AG09319 (cell line): ENCODE measurements around the gene ZNF280C.
"Not testable (repeated sequence)": the region's sequence is repeated elsewhere in the genome, so short reads cannot be mapped to it uniquely, and the experiment has no call there.

Experiments
- DNase-seq: peaks from one replicate; pipeline ENCODE4 v3.0.0-alpha.2; 2010; ENCODE audit warnings: low read depth; ENCODE audit errors: extremely low read depth
- TF ChIP-seq, protein P1 (sequence below): IDR thresholded peaks from 2 replicates; pipeline ENCODE4 v1.5.1; 2011; ENCODE audit warnings: low read depth, mild to moderate bottlenecking, inconsistent platforms, low read length, moderate library complexity

Gene ZNF280C

GRCh38 chrX:130280901-130281300 is 12.2 kb upstream of the ZNF280C start:
- TF ChIP-seq, protein P1, sequence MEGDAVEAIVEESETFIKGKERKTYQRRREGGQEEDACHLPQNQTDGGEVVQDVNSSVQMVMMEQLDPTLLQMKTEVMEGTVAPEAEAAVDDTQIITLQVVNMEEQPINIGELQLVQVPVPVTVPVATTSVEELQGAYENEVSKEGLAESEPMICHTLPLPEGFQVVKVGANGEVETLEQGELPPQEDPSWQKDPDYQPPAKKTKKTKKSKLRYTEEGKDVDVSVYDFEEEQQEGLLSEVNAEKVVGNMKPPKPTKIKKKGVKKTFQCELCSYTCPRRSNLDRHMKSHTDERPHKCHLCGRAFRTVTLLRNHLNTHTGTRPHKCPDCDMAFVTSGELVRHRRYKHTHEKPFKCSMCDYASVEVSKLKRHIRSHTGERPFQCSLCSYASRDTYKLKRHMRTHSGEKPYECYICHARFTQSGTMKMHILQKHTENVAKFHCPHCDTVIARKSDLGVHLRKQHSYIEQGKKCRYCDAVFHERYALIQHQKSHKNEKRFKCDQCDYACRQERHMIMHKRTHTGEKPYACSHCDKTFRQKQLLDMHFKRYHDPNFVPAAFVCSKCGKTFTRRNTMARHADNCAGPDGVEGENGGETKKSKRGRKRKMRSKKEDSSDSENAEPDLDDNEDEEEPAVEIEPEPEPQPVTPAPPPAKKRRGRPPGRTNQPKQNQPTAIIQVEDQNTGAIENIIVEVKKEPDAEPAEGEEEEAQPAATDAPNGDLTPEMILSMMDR = no peak
- DNase-seq = no peak

GRCh38 chrX:130272253-130272652 is 3.6 kb upstream of the ZNF280C start:
- not testable (repeated sequence) for DNase-seq

DNA sequence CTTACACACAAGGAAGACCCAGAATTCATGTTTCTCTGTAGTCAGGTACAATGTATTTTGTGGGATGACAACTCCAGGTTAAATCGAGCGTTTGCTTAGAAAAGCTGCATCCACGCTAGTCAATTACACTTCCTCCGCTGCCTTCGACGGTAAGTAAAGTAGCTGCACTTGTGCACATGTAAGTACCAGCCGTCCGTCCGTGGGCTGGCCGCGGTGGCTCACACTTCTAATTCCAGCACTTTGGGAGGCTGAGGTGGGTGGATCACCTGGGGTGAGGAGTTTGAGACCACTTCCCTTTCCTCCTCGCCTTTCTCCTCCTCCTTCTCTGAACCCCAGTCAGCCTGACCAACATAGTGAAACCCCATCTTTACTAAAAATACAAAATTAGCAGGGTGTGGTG is 692 bp upstream of the ZNF280C start:
- not testable (repeated sequence) for DNase-seq

GRCh38 chrX:130267956-130268448 is 697 bp downstream of the ZNF280C start:
- DNase-seq = no peak
- TF ChIP-seq, protein P1 = no peak

DNA sequence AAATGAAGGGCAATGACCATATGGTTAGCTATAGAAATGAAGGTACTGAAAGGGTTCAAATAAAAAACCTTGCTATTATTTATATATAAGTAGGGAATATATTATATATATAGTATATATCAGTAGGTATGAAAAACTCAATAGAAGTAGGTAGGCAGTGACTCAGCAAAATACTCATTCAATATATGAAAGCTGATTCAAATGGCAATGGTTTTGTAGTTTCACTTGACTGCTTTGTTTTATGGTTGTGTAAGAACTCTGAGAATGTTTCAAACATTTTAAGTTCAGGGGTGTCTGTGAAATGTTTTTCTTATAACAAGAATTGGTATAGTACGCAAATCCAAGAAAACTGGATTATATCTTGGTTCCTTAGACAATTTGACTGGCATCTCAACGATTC is 4.1 kb downstream of the ZNF280C start:
- no peak for DNase-seq
- TF ChIP-seq, protein P1 = no peak

DNA sequence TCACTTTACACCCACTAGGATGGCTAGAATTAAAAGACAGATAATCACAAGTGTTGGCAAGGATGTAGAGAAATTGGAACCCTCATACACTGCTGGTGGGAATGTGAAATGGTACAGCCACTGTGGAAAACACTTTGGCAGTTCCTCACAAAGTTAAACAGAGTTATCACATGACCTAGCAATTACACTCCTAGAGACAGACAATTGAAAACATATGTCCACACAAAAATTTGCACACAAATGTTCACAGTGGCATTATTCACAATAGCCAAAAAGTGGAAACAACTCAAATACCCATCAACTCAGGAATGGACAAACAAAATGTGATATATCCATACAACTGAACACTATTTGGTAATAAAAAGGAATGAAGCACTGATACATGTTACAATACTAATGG is 5.7 kb downstream of the ZNF280C start:
- DNase-seq = no peak
- TF ChIP-seq, protein P1 = no peak

GRCh38 chrX:130262231-130262630 is 6.5 kb downstream of the ZNF280C start:
- DNase-seq = no peak
- TF ChIP-seq, protein P1 = no peak

DNA sequence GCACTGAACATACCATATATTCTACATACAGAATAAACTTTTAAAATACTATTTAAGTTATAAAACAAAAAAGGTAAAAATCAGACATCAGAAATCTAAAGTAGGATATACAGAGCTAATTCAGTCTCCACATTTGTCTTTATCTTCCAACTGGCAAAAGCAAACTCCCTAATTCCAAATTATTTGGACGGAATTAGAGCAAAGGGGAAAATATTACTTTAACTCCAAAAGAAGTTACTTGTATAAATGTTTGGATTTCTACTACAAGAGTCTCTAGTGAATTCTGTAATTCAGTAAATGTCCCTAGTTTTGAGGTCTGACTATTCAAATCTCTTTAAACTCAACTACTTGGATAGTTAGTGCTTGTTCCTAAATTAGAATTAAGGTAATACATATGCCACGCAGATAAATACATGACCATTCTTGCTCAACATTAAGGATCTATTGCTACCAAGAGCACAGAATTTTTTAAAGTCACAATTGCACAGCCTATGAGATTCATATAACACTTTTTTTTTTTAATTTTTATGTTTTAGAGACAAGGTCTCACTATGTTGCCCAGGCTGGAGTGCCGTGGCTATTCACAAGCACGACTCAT is 7.3 kb downstream of the ZNF280C start:
- TF ChIP-seq, protein P1 = no peak
- DNase-seq = no peak
